SK-N-SH treated with all-trans-retinoic acid at 6 μM for 48 hours (cell line): Measurements from ENCODE around the gene SMTNL2.

Experiments used
- ATAC-seq: fragments of 200-7000 bp; cut with Tn5 transposase; 3 replicates; pipeline ENCODE4 v1.9.1; 2020; ENCODE audit warnings: mild to moderate bottlenecking, moderate library complexity
- ARNTL ChIP-seq: fragments of 450-650 bp; formaldehyde crosslinking; IDR thresholded peaks from 2 replicates; pipeline ENCODE4 v1.5.0; 2020; ENCODE audit warnings: low read depth, mild to moderate bottlenecking, moderate library complexity, borderline replicate concordance
- BACH2 ChIP-seq: fragments of 250-450 bp; sonication (Bioruptor Pico); IDR thresholded peaks from 2 replicates; pipeline ENCODE4 v1.9.0; 2021; ENCODE audit warnings: mild to moderate bottlenecking, borderline replicate concordance
- CREB5 ChIP-seq: fragments of 250-450 bp; sonication (Bioruptor Pico); IDR thresholded peaks from 2 replicates; pipeline ENCODE4 v1.5.1; 2020; ENCODE audit warnings: low read depth, mild to moderate bottlenecking, moderate library complexity
- CSDC2 ChIP-seq: fragments of 250-450 bp; sonication (Bioruptor Pico); IDR thresholded peaks from 2 replicates; pipeline ENCODE4 v1.5.0; 2020; ENCODE audit warnings: mild to moderate bottlenecking, moderate library complexity
- ESRRG ChIP-seq: fragments of 250-450 bp; sonication (Bioruptor Pico); IDR thresholded peaks from 2 replicates; pipeline ENCODE4 v1.6.1; 2021; ENCODE audit warnings: mild to moderate bottlenecking
- GLIS3 ChIP-seq: fragments of 250-450 bp; sonication (Bioruptor Pico); IDR thresholded peaks from 2 replicates; pipeline ENCODE4 v1.5.0; 2020; ENCODE audit warnings: mild to moderate bottlenecking, moderate library complexity
- ISL1 ChIP-seq: fragments of 250-450 bp; sonication (Bioruptor Pico); IDR thresholded peaks from 2 replicates; pipeline ENCODE4 v2.1.2; 2022; ENCODE audit warnings: mild to moderate bottlenecking, moderate library complexity
- OSR1 ChIP-seq: fragments of 250-450 bp; sonication (Bioruptor Pico); IDR thresholded peaks from 2 replicates; pipeline ENCODE4 v1.8.0; 2022; ENCODE audit warnings: moderate library complexity, mild to moderate bottlenecking, inconsistent platforms
- PATZ1 ChIP-seq: fragments of 250-450 bp; sonication (Bioruptor Pico); IDR thresholded peaks from 2 replicates; pipeline ENCODE4 v1.8.0; 2020; ENCODE audit warnings: mild to moderate bottlenecking, moderate library complexity, borderline replicate concordance
- POU6F1 ChIP-seq: fragments of 250-450 bp; sonication (Bioruptor Pico); IDR thresholded peaks from 2 replicates; pipeline ENCODE4 v1.8.0; 2021; ENCODE audit warnings: low read depth, mild to moderate bottlenecking, moderate library complexity, borderline replicate concordance
- PPARA ChIP-seq: fragments of 250-450 bp; sonication (Bioruptor Pico); IDR thresholded peaks from 2 replicates; pipeline ENCODE4 v1.5.0; 2020; ENCODE audit warnings: mild to moderate bottlenecking, borderline replicate concordance
- RARB ChIP-seq: fragments of 250-450 bp; sonication (Bioruptor Pico); IDR thresholded peaks from 2 replicates; pipeline ENCODE4 v1.8.0; 2021; ENCODE audit warnings: mild to moderate bottlenecking, moderate library complexity
- SNAI2 ChIP-seq: fragments of 250-450 bp; sonication (Bioruptor Pico); IDR thresholded peaks from 2 replicates; pipeline ENCODE4 v1.5.0; 2020; ENCODE audit warnings: mild to moderate bottlenecking, moderate library complexity
- TCF4 ChIP-seq: fragments of 250-450 bp; sonication (Bioruptor Pico); IDR thresholded peaks from 2 replicates; pipeline ENCODE4 v1.8.0; 2021; ENCODE audit warnings: mild to moderate bottlenecking, moderate library complexity, borderline replicate concordance
- TOX ChIP-seq: fragments of 250-450 bp; sonication (Bioruptor Pico); IDR thresholded peaks from 2 replicates; pipeline ENCODE4 v1.8.0; 2021; ENCODE audit warnings: mild to moderate bottlenecking, moderate library complexity, borderline replicate concordance
- TSHZ2 ChIP-seq: fragments of 250-450 bp; sonication (Bioruptor Pico); IDR thresholded peaks from 2 replicates; pipeline ENCODE4 v1.5.0; 2020; ENCODE audit warnings: mild to moderate bottlenecking, moderate library complexity
- ZC3H10 ChIP-seq: fragments of 250-450 bp; sonication (Bioruptor Pico); IDR thresholded peaks from 2 replicates; pipeline ENCODE4 v1.5.1; 2021; ENCODE audit warnings: mild to moderate bottlenecking, moderate library complexity
- ZFP3 ChIP-seq: fragments of 250-450 bp; sonication (Bioruptor Pico); IDR thresholded peaks from 2 replicates; pipeline ENCODE4 v1.5.0; 2020; ENCODE audit warnings: mild to moderate bottlenecking, moderate library complexity
- ZFP30 ChIP-seq: fragments of 450-650 bp; formaldehyde crosslinking; IDR thresholded peaks from 2 replicates; pipeline ENCODE4 v1.5.0; 2022; ENCODE audit warnings: mild to moderate bottlenecking, moderate library complexity
- ZNF565 ChIP-seq: fragments of 450-650 bp; formaldehyde crosslinking; conservative IDR thresholded peaks from 2 replicates; pipeline ENCODE4 v1.5.0; 2020; ENCODE audit warnings: low read depth, mild to moderate bottlenecking, moderate library complexity
- ZNF70 ChIP-seq: fragments of 450-650 bp; formaldehyde crosslinking; IDR thresholded peaks from 2 replicates; pipeline ENCODE4 v1.5.0; 2020; ENCODE audit warnings: mild to moderate bottlenecking, moderate library complexity
- ZNF8 ChIP-seq: fragments of 450-650 bp; formaldehyde crosslinking; IDR thresholded peaks from 2 replicates; pipeline ENCODE4 v1.5.0; 2020; ENCODE audit warnings: mild to moderate bottlenecking, moderate library complexity

SMTNL2 gene

GRCh38 chr17:4596636-4597380 is 12.5 kb downstream of the SMTNL2 start:
- ATAC-seq: no peak
- no peak for TF ChIP-seq CSDC2
- TF ChIP-seq PATZ1 (CRISPR knock-in tag): no peak
- no peak for TF ChIP-seq OSR1 (CRISPR knock-in tag)
- no peak for TF ChIP-seq CREB5 (CRISPR knock-in tag)
- no peak for TF ChIP-seq PPARA
- TF ChIP-seq ZNF70 (CRISPR knock-in tag): no peak
- no peak for TF ChIP-seq ARNTL (CRISPR knock-in tag)
- TF ChIP-seq, all 23 proteins: peak for 0

GRCh38 chr17:4597975-4598374 is 13.6 kb downstream of the SMTNL2 start:
- no peak for ATAC-seq
- no peak for TF ChIP-seq SNAI2
- no peak for TF ChIP-seq POU6F1
- TF ChIP-seq BACH2 (CRISPR knock-in tag): no peak
- no peak for TF ChIP-seq CREB5 (CRISPR knock-in tag)
- no peak for TF ChIP-seq ISL1 (CRISPR knock-in tag)
- TF ChIP-seq ZFP3 (CRISPR knock-in tag): no peak
- TF ChIP-seq TSHZ2 (CRISPR knock-in tag): no peak
- no peak for TF ChIP-seq TCF4 (CRISPR knock-in tag)
- TF ChIP-seq ZFP30: no peak
- TF ChIP-seq ESRRG (CRISPR knock-in tag): no peak
- no peak for TF ChIP-seq ZNF8 (CRISPR knock-in tag)
- no peak for TF ChIP-seq GLIS3 (CRISPR knock-in tag)
- TF ChIP-seq, all 23 proteins: peak for 0

- ATAC-seq: no peak
- no peak for TF ChIP-seq PPARA
- TF ChIP-seq CREB5 (CRISPR knock-in tag): no peak
- no peak for TF ChIP-seq ESRRG (CRISPR knock-in tag)
- TF ChIP-seq RARB: no peak
- no peak for TF ChIP-seq ZFP3 (CRISPR knock-in tag)
- no peak for TF ChIP-seq POU6F1
- no peak for TF ChIP-seq TOX (CRISPR knock-in tag)
- TF ChIP-seq ZC3H10 (CRISPR knock-in tag): no peak
- TF ChIP-seq ZNF565: no peak
- TF ChIP-seq CSDC2: no peak
- TF ChIP-seq ZFP30: no peak
- no peak for TF ChIP-seq TCF4 (CRISPR knock-in tag)
- TF ChIP-seq ISL1 (CRISPR knock-in tag): no peak
- TF ChIP-seq OSR1 (CRISPR knock-in tag): no peak
- no peak for TF ChIP-seq ZNF8 (CRISPR knock-in tag)
- no peak for TF ChIP-seq PATZ1 (CRISPR knock-in tag)
Measured at GRCh38 chr17:4598776-4599504, 14.6 kb downstream of the SMTNL2 start.
